NCI-H2107 treated with DMSO at 0.1 percent for 48 hours (cell line): Measurements from ENCODE around the gene SEMA4B.

ENCODE experiments used
- DNase-seq: peaks from one replicate; lab custom pipeline; 2025; ENCODE audit not compliant: unreplicated experiment; lab: John Stamatoyannopoulos, UW

The SEMA4B gene

DNA sequence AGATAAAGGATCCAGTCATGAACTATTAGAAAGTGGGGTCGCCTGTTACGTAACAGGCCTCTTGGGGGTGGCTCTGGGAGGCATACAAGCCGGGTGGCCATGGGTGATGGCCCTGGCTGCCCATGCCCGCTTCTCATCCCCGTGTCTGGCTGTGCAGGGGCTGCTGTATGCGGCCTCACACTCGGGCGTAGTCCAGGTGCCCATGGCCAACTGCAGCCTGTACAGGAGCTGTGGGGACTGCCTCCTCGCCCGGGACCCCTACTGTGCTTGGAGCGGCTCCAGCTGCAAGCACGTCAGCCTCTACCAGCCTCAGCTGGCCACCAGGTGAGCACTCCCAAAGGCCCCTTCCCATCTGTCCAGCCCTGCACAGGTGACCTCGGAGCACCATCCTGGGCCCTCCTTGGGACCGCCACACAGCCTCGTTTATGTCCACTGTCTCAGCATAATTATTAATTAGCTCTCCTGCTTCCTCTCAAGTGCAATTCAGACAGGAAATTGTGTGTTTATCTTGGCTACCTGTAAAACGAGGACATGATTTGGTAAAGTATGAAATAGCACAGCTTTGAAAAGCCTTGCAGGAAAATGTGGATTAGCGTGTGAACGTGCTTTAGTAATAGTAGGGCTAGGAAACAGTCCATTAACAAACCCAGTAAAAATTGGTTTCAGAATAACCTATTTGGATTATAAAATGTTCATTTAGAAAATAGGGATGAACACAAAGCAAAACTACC, 24.5 kb downstream of the SEMA4B start:
- no peak for DNase-seq

DNA sequence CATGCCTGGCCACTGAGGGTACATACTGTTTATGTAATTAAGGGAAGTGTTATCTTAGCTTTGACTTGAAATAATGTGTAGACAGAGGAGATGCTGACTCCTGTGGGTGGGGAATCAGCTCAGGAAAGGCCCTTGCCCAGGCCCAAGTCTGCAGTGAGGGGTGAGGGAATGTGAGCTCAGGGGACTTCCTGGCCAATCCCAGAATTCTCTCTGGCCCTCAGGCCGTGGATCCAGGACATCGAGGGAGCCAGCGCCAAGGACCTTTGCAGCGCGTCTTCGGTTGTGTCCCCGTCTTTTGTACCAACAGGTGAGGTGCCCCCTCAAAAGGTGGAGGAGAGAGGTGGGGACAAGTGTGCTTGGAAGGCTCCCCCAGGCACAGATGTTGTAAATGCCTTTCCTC, 26.2 kb downstream of the SEMA4B start:
- no peak for DNase-seq

DNA sequence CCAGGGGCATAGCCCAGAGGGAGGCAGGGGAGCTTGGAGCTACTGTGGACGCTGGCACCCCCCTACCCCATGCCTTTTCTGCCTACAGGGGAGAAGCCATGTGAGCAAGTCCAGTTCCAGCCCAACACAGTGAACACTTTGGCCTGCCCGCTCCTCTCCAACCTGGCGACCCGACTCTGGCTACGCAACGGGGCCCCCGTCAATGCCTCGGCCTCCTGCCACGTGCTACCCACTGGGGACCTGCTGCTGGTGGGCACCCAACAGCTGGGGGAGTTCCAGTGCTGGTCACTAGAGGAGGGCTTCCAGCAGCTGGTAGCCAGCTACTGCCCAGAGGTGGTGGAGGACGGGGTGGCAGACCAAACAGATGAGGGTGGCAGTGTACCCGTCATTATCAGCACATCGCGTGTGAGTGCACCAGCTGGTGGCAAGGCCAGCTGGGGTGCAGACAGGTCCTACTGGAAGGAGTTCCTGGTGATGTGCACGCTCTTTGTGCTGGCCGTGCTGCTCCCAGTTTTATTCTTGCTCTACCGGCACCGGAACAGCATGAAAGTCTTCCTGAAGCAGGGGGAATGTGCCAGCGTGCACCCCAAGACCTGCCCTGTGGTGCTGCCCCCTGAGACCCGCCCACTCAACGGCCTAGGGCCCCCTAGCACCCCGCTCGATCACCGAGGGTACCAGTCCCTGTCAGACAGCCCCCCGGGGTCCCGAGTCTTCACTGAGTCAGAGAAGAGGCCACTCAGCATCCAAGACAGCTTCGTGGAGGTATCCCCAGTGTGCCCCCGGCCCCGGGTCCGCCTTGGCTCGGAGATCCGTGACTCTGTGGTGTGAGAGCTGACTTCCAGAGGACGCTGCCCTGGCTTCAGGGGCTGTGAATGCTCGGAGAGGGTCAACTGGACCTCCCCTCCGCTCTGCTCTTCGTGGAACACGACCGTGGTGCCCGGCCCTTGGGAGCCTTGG, 27.0 kb downstream of the SEMA4B start:
- no peak for DNase-seq

DNA sequence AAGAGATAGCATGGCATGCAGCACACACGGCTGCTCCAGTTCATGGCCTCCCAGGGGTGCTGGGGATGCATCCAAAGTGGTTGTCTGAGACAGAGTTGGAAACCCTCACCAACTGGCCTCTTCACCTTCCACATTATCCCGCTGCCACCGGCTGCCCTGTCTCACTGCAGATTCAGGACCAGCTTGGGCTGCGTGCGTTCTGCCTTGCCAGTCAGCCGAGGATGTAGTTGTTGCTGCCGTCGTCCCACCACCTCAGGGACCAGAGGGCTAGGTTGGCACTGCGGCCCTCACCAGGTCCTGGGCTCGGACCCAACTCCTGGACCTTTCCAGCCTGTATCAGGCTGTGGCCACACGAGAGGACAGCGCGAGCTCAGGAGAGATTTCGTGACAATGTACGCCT, 27.8 kb downstream of the SEMA4B start:
- DNase-seq, result no peak

GRCh38 chr15:90230071-90230494, 29.0 kb downstream of the SEMA4B start:
- no peak for DNase-seq

GRCh38 chr15:90230610-90231009, 29.5 kb downstream of the SEMA4B start:
- no peak for DNase-seq

DNA sequence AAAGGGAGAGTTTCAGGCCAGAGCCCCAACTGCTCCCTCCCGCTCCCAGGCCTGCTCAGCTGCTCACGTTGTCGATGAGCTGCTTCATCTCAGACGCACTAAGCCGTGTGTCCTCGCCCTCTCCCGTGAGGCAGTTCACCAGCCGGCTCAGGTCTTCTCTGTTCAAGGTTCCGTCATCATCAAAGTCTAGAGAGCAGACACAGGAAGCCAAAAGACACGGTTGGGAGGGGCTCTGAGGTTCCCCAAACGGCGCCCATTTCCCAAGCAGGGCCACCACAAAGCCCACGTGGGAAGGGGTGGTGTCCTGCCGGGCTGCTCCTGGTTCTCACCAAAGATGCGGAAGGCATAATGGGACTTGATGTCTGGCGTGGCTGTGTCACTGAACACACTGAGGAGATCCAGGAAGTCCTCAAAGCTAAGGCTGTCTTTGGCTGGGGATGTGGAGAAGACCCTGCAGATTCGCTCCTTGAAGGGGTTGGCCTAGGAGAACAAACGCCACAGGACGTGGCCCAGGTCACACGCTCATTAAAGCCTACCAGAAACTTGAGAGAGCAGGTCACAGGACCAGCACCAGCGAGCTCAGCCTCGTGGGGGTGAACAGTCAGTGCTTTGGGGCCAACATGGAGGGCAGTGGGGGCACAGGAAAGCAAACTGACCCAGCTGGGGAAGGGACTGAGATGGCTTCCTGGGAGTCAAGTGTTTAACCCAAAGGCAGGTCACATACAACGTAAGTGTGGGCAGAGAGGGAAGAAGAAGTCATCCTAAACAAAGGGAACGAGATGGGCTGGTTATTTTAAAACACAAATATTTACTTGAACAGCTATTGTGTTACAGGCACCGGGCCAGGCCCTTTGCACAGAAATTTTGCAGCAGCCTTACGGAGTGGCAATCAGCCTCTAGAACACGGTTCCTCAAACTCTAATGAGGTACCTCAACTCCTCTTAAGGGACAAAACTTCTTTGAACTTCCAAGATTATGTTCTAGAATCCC, 30.2 kb downstream of the SEMA4B start:
- DNase-seq, result no peak

- no peak for DNase-seq
Measured at GRCh38 chr15:90232196-90232595, 31.1 kb downstream of the SEMA4B start.

GRCh38 chr15:90232941-90233386, 31.8 kb downstream of the SEMA4B start:
- no peak for DNase-seq

DNA sequence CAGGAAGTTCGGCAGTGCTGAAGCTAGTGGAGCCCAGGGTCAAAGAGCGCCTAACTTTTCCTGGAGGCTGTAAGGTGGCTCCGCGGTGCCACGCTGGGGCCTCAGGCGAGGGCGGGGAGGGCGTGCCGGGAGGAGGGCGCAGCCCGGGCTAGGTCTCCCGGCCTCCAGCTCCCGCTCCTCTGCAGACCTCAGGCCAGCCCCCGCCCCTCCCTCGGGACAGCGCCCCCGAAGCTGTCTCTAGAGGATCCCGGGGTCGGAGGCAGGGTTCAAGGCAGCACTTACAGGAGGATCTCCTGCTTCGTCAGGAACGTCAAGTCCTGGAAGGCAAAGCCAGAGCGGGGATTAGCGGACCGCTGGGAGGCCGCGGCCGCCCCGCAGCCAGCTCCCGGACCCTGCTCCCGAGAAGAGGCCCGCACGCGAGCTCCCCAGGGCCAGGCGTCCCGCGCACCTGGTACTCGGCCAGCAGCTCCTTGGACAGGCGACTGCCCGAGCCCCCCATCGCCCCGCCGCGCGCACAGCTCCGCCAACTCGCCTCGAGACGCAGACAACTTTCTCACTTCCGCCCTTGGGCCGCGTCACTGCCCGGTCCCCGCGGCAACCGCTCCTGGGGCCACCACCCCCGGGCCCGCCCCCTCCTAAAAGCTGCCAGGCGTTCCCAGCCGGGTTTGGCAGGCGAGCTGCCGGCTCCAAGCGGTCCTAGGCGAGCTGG, 32.4 kb downstream of the SEMA4B start, which contains the start of gene CIB1:
TSS of gene CIB1 (minus strand) at position 555 of the 709 bp plus-strand sequence. CDS start at position 499, 56 bp downstream.
- peak; percentile 30 for DNase-seq

DNA sequence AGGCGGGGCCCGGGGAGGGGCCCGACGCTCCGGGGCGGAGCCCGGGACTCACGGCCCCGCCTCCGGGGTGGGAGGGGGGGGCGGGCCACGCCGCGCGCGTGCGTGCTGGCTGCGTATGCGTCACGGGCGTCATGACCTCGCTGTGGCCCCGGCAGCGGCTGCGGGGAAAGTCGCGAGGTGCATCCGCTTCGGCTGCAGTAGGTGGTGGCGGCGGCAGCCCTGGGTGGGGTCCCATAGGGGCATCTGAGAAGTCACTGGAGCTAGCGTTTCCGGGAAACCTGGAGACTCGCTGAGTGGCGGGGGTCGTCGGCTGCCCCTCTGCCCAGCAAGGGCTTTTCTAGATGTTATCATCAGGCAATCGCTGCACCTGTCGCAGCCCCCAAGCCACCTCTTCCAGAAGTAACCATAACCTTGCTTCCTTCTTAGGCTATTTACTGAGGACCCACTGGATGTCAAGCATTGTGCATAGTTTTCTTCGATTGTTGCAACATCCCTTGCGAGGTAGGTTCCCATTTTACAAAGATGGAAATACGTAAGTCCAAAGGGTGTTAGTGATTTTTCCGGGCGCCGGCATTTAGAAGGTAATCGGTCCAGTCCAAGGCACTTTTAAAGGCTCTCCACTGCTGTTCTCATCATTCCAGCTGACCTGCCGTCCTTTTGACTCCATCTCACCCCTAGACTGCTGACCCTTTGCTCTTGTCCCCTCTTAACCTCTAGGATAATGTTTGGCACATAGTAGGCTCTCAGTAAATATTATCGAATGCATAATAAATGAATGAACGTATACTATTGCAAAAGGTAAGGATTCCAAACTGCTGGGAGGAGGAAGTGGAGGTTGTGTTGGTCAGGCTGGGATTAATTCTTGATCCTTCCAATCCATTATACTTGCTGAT, 33.2 kb downstream of the SEMA4B start, which contains the start of gene GDPGP1:
TSS of gene GDPGP1 (plus strand) at position 114 of the 893 bp plus-strand sequence. CDS start 6,700 bp downstream, outside the sequence.
- no peak for DNase-seq

DNA sequence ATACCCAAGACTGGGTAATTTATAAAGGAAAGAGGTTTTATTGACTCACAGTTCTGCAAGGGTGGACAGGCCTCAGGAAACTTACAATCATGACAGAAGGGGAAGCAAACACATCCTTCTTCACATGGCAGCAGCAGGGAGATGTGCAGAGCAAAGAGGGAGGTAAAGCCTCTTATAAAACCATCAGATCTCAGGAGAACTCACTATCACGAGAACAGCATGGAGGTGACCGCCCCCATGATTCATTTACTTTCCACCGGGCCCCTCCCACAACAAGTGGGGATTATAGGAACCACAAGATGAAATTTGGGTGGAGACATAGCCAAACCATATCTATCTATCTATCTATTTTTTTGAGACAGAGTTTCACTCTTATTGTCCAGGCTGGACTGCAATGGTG, 38.2 kb downstream of the SEMA4B start:
- DNase-seq, result no peak

DNA sequence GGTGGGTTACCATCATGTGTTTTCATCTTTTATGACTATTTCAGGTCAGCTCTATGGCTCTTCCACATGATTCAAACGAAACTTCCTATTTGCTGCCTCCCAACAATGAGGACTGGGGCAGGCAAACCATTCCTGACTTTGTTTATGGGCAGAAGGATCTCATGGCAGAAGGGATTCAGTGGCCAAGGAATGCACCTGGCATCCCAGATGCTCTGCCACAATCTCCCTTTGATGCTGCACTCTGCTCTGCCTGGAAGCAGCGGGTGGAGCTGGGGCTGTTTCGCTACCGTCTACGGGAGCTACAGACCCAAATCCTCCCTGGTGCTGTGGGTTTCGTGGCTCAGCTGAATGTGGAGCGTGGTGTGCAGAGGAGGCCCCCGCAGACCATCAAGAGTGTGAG, 39.7 kb downstream of the SEMA4B start:
- no peak for DNase-seq

DNA sequence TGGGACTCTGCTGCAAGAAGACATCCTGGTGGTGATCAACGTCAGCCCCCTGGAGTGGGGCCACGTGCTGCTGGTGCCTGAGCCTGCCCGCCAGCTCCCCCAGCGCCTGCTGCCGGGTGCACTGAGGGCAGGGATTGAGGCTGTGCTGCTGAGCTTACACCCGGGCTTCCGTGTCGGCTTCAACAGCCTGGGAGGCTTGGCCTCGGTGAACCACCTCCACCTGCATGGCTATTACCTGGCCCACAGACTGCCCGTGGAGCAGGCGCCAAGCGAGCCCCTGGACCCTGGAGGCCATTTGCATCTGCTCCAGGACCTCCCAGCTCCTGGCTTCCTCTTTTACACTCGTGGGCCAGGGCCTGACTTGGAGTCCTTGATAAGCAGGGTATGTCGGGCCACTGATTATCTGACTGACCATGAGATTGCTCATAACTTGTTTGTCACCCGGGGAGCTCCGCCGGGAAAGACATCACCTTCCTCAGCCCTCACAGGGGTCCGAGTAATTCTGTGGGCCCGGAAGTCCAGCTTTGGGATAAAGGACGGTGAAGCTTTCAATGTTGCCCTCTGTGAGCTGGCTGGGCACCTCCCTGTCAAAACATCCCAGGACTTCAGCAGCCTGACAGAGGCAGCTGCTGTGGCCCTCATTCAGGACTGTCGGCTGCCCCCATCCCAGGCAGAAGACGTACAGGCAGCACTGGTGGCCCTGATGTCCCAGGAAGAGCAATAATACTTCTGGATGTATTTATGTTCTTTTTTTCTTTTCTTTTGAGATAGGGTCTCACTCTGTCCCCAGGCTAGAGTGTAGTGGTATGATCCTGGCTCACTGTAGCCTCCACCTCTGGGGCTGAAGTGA, 40.4 kb downstream of the SEMA4B start:
- DNase-seq, result no peak

- no peak for DNase-seq
Measured at GRCh38 chr15:90243943-90244639, 43.0 kb downstream of the SEMA4B start.

GRCh38 chr15:90248789-90249202, 47.7 kb downstream of the SEMA4B start:
- no peak for DNase-seq

GRCh38 chr15:90249203-90249863, 48.2 kb downstream of the SEMA4B start, which contains the start of gene TTLL13:
TTLL13 (plus strand) TSS chr15:90249556; CDS start chr15:90250631, 1,075 bp downstream.
- peak; percentile 30 for DNase-seq
